H9 (cell line): ENCODE data around the gene SYNPO2. TPM values are rescaled to one million over a fixed set of nuclear protein-coding genes. Genes with fewer than 3 reads are reported as not detected.

ENCODE experiments used
- DNase-seq: peaks from one replicate; pipeline ENCODE4 v3.0.0-alpha.2; 2017
- H2AFZ ChIP-seq: one replicate; pipeline ENCODE4 v1.6.1; 2013; ENCODE audit warnings: mild to moderate bottlenecking, low read length, control low read depth, moderate library complexity
- H2AK5ac ChIP-seq: 2 replicates; pipeline ENCODE4 v1.6.1; 2013; ENCODE audit warnings: low read length, control low read depth, mixed read lengths; ENCODE audit not compliant: insufficient read length
- H2BK120ac ChIP-seq: one replicate; pipeline ENCODE4 v1.6.1; 2013; ENCODE audit warnings: low read depth, mild to moderate bottlenecking, low read length, control low read depth, inconsistent platforms; ENCODE audit not compliant: poor library complexity, severe bottlenecking
- H2BK12ac ChIP-seq: 2 replicates; pipeline ENCODE4 v1.6.1; 2013; ENCODE audit warnings: low read length, control low read depth, mixed read lengths, low read depth; ENCODE audit not compliant: insufficient read length
- H2BK15ac ChIP-seq: 2 replicates; pipeline ENCODE4 v1.6.1; 2013; ENCODE audit warnings: low read depth, low read length, control low read depth
- H2BK20ac ChIP-seq: one replicate; pipeline ENCODE4 v1.6.1; 2013; ENCODE audit warnings: low read depth, mild to moderate bottlenecking, low read length, control low read depth, inconsistent platforms; ENCODE audit not compliant: poor library complexity, severe bottlenecking
- H2BK5ac ChIP-seq: 2 replicates; pipeline ENCODE4 v1.6.1; 2013; ENCODE audit warnings: low read length, control low read depth, mixed read lengths; ENCODE audit not compliant: insufficient read length
- H3K14ac ChIP-seq: 2 replicates; pipeline ENCODE4 v1.6.1; 2013; ENCODE audit warnings: low read length, control low read depth; ENCODE audit not compliant: insufficient read depth
- H3K18ac ChIP-seq: 2 replicates; pipeline ENCODE4 v1.6.1; 2013; ENCODE audit warnings: low read depth, mild to moderate bottlenecking, mixed read lengths, low read length, control low read depth; ENCODE audit not compliant: insufficient read length
- H3K23ac ChIP-seq: 2 replicates; pipeline ENCODE4 v1.6.1; 2013; ENCODE audit warnings: low read length, control low read depth, mixed read lengths, low read depth; ENCODE audit not compliant: insufficient read length
- H3K23me2 ChIP-seq: 2 replicates; pipeline ENCODE4 v1.6.1; 2013; ENCODE audit warnings: low read depth, mild to moderate bottlenecking, mixed read lengths, low read length, control low read depth; ENCODE audit not compliant: insufficient read length, poor library complexity, severe bottlenecking
- H3K27ac ChIP-seq: 2 replicates; pipeline ENCODE4 v1.5.1; 2013; ENCODE audit warnings: low read length, control low read depth, mixed read lengths, low read depth; ENCODE audit not compliant: insufficient read length
- H3K27me3 ChIP-seq: 2 replicates; pipeline ENCODE4 v1.6.1; 2013; ENCODE audit warnings: low read length, control low read depth, inconsistent platforms; ENCODE audit not compliant: insufficient read depth
- H3K4ac ChIP-seq: 2 replicates; pipeline ENCODE4 v1.6.1; 2013; ENCODE audit warnings: low read depth, mild to moderate bottlenecking, control low read depth, inconsistent platforms, low read length, moderate library complexity
- H3K4me1 ChIP-seq: 2 replicates; pipeline ENCODE4 v1.6.1; 2013; ENCODE audit warnings: low read length, control low read depth, inconsistent platforms; ENCODE audit not compliant: insufficient read depth
- H3K4me2 ChIP-seq: 2 replicates; pipeline ENCODE4 v1.6.1; 2013; ENCODE audit warnings: low read length, control low read depth, mixed read lengths; ENCODE audit not compliant: insufficient read length, insufficient read depth
- H3K56ac ChIP-seq: 2 replicates; pipeline ENCODE4 v1.6.1; 2013; ENCODE audit warnings: low read depth, mild to moderate bottlenecking, mixed read lengths, low read length, control low read depth; ENCODE audit not compliant: insufficient read length
- H3K79me1 ChIP-seq: 2 replicates; pipeline ENCODE4 v1.6.1; 2013; ENCODE audit warnings: low read depth, mild to moderate bottlenecking, moderate library complexity, low read length, control low read depth, inconsistent platforms; ENCODE audit not compliant: insufficient read depth, poor library complexity, severe bottlenecking
- H3K79me2 ChIP-seq: 2 replicates; pipeline ENCODE4 v1.6.1; 2013; ENCODE audit warnings: low read length, control low read depth, inconsistent platforms; ENCODE audit not compliant: insufficient read depth
- H3K9ac ChIP-seq: 2 replicates; pipeline ENCODE4 v1.6.1; 2013; ENCODE audit warnings: low read length, control low read depth, mixed read lengths; ENCODE audit not compliant: insufficient read length; ENCODE audit errors: extremely low read depth
- H3K9me3 ChIP-seq: one replicate; pipeline ENCODE4 v1.6.1; 2013; ENCODE audit warnings: low read depth, low read length, inconsistent platforms; ENCODE audit not compliant: control insufficient read depth
- H3T11ph ChIP-seq: one replicate; pipeline ENCODE4 v1.6.1; 2013; ENCODE audit warnings: mild to moderate bottlenecking, low read length, control low read depth, inconsistent platforms
- H4K20me1 ChIP-seq: one replicate; pipeline ENCODE4 v1.6.1; 2013; ENCODE audit not compliant: control insufficient read depth, insufficient read length, insufficient read depth
- H4K5ac ChIP-seq: 2 replicates; pipeline ENCODE4 v1.6.1; 2013; ENCODE audit warnings: low read depth, mild to moderate bottlenecking, mixed read lengths, low read length, control low read depth; ENCODE audit not compliant: insufficient read length
- H4K8ac ChIP-seq: replicated peaks from 2 replicates; pipeline ENCODE4 v1.6.1; 2013; ENCODE audit warnings: low read length, control low read depth, mixed read lengths, low read depth; ENCODE audit not compliant: insufficient read length
- H4K91ac ChIP-seq: 2 replicates; pipeline ENCODE4 v1.6.1; 2013; ENCODE audit warnings: low read depth, mild to moderate bottlenecking, moderate library complexity, mixed read lengths, low read length, control low read depth; ENCODE audit not compliant: insufficient read length
- H3K27ac Mint-ChIP-seq, 3 experiments: 2 replicates in 2 of 3; 3 replicates in 1 of 3; pipeline ENCODE4 v1.8.0; 2020 to 2021; ENCODE audit warnings: mixed read lengths in 3 of 3, mild to moderate bottlenecking in 1 of 3, moderate library complexity in 1 of 3
- H3K27me3 Mint-ChIP-seq: 2 replicates; pipeline ENCODE4 v1.8.0; 2021; ENCODE audit warnings: low read depth, mild to moderate bottlenecking, moderate library complexity, mixed read lengths
- H3K36me3 Mint-ChIP-seq, 3 experiments: 2 replicates in 2 of 3; 3 replicates in 1 of 3; pipeline ENCODE4 v1.8.0; 2020 to 2021; ENCODE audit warnings: low read depth in 3 of 3, mixed read lengths in 3 of 3; ENCODE audit not compliant: insufficient read depth in 1 of 3
- H3K4me1 Mint-ChIP-seq, 2 experiments: 2 replicates each; pipeline ENCODE4 v1.8.0; 2020; ENCODE audit warnings: mixed read lengths in 2 of 2
- H3K4me3 Mint-ChIP-seq, 2 experiments: 2 replicates in 1 of 2; 3 replicates in 1 of 2; pipeline ENCODE4 v1.8.0; 2020 to 2021; ENCODE audit warnings: mild to moderate bottlenecking in 2 of 2, mixed read lengths in 2 of 2, moderate library complexity in 1 of 2
- H3K9me3 Mint-ChIP-seq, 2 experiments: 2 replicates in 1 of 2; 3 replicates in 1 of 2; pipeline ENCODE4 v1.8.0; 2020; ENCODE audit warnings: mild to moderate bottlenecking in 2 of 2, mixed read lengths in 2 of 2, moderate library complexity in 1 of 2
- WGBS: extraction: QIAGEN DNeasy Blood & Tissue Kit; methylation state at CpG from one replicate; pipeline ENCODE4 v1.1.7; 2013; ENCODE audit warnings: missing lambda C conversion rate, low lambda C conversion rate, mixed read lengths; ENCODE audit not compliant: insufficient read length; ENCODE audit errors: extremely low coverage; 5-methylcytosine and 5-hydroxymethylcytosine counted together
- total RNA-seq: library from RNA; stranded (reverse); gene quantifications from 2 replicates; pipeline ENCODE4 v1.2.1, GENCODE V29; 2021
- TF ChIP-seq, protein P1 (sequence below): fragments of 200-600 bp; sonication (generic); conservative IDR thresholded peaks from 3 replicates; pipeline ENCODE4 v1.8.0; 2021; ENCODE audit warnings: antibody characterized with exemption, mild to moderate bottlenecking

Gene SYNPO2
- total RNA-seq, 1 experiment from 2014 or later, result 1.1 TPM

DNA sequence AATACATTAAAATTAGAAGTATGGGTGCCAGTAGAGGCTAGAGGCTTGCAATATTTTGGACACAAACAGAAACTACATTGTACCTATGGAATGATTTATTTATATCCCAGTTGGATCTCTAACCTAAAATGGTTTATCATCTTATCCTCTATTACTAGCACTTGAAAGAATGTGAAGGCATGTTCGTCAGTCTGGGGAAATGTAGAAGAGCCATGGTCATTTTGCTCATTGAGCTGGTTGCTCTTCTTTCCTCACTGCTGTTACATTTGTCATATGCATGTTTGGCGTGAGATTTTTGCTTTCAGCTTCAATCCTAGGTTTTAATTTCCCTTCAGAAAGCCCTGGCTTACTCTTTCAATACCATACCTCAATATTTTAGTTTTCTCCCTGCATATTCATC is 164.6 kb downstream of the SYNPO2 start:
- Histone ChIP-seq H4K5ac (no peak overlapping the region), H3K23ac (no peak overlapping the region), H3K4me1 (no peaks in the 10 kb centered on the region), H2AK5ac (no peak overlapping the region), H3T11ph (no peak overlapping the region), H3K23me2 (no peaks in the 10 kb centered on the region), H3K79me2 (no peaks in the 10 kb centered on the region), H3K27ac (no peak overlapping the region), H2AFZ (no peak overlapping the region), H4K20me1 (no peaks in the 10 kb centered on the region), H3K9ac (no peak overlapping the region), H2BK120ac (no peak overlapping the region), H3K56ac (no peak overlapping the region), H3K14ac (no peak overlapping the region), H3K27me3 (no peaks in the 10 kb centered on the region), H2BK20ac (no peak overlapping the region), H3K9me3 (no peaks in the 10 kb centered on the region), H2BK5ac (no peak overlapping the region), H2BK15ac (no peak overlapping the region), H3K4me2 (no peak overlapping the region), H2BK12ac (no peak overlapping the region), H3K79me1 (no peaks in the 10 kb centered on the region), H4K8ac (no peak overlapping the region), H3K4ac (no peak overlapping the region), H4K91ac (no peak overlapping the region), H3K18ac (no peak overlapping the region)
- no CpG with 5 or more reads among the region's 2 CpGs for WGBS
- no peaks in the 10 kb centered on the region for H3K4me1 Mint-ChIP-seq
- TF ChIP-seq, protein P1, sequence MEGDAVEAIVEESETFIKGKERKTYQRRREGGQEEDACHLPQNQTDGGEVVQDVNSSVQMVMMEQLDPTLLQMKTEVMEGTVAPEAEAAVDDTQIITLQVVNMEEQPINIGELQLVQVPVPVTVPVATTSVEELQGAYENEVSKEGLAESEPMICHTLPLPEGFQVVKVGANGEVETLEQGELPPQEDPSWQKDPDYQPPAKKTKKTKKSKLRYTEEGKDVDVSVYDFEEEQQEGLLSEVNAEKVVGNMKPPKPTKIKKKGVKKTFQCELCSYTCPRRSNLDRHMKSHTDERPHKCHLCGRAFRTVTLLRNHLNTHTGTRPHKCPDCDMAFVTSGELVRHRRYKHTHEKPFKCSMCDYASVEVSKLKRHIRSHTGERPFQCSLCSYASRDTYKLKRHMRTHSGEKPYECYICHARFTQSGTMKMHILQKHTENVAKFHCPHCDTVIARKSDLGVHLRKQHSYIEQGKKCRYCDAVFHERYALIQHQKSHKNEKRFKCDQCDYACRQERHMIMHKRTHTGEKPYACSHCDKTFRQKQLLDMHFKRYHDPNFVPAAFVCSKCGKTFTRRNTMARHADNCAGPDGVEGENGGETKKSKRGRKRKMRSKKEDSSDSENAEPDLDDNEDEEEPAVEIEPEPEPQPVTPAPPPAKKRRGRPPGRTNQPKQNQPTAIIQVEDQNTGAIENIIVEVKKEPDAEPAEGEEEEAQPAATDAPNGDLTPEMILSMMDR, result no peak
- no peaks in the 10 kb centered on the region for H3K36me3 Mint-ChIP-seq
- H3K27me3 Mint-ChIP-seq, result no peaks in the 10 kb centered on the region
- DNase-seq, result no peak
- H3K9me3 Mint-ChIP-seq, result no peaks in the 10 kb centered on the region
- no peak overlapping the region; a peak in 1 of 7 replicates for H3K27ac Mint-ChIP-seq
- H3K4me3 Mint-ChIP-seq, result no peak overlapping the region
